Epithelial cell of esophagus (primary cell): ENCODE data around the gene NADK.

Source experiments
- DNase-seq: peaks from one replicate; pipeline ENCODE4 v3.0.0; 2010; ENCODE audit warnings: low read depth
- H3K4me3 ChIP-seq: 2 replicates; pipeline ENCODE4 v1.5.1; 2011; ENCODE audit warnings: mild to moderate bottlenecking, low read length, control low read depth
- TF ChIP-seq, protein P1 (sequence below): IDR thresholded peaks from 2 replicates; pipeline ENCODE4 v1.5.1; 2011; ENCODE audit warnings: low read depth, mild to moderate bottlenecking, low read length, control low read depth, inconsistent platforms; ENCODE audit not compliant: insufficient read depth; ENCODE audit errors: missing control alignments

NADK gene

DNA sequence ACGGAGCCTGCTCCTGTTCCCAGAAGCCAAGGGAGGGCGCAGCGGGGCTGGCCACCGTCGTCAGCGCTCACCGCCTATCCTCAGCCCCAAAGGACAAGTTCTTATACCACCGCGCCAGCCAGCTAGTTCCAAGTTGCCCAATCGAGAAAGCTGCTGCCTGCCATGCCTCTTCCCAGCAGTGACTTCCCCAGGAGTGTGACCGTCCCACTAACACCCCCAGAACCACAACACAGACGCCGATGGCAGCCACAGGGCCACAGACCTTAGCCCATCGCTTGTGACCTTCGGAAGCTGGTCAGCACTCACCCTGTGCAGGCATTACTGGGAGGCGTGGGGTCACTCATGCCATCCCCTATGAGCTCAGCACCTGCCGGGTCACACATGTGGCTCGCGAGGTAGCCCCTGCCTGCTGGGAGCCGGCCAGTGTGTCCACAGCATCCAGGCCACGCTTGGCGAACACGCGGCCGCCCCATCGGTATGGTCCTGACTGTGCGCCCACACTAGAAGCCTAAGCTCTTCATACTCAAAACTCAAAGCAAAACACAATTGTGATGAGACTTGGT lies 20.1 kb downstream of the NADK start:
- TF ChIP-seq, protein P1, sequence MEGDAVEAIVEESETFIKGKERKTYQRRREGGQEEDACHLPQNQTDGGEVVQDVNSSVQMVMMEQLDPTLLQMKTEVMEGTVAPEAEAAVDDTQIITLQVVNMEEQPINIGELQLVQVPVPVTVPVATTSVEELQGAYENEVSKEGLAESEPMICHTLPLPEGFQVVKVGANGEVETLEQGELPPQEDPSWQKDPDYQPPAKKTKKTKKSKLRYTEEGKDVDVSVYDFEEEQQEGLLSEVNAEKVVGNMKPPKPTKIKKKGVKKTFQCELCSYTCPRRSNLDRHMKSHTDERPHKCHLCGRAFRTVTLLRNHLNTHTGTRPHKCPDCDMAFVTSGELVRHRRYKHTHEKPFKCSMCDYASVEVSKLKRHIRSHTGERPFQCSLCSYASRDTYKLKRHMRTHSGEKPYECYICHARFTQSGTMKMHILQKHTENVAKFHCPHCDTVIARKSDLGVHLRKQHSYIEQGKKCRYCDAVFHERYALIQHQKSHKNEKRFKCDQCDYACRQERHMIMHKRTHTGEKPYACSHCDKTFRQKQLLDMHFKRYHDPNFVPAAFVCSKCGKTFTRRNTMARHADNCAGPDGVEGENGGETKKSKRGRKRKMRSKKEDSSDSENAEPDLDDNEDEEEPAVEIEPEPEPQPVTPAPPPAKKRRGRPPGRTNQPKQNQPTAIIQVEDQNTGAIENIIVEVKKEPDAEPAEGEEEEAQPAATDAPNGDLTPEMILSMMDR = no peak
- H3K4me3 ChIP-seq = no peak overlapping the region
- DNase-seq = no peak

DNA sequence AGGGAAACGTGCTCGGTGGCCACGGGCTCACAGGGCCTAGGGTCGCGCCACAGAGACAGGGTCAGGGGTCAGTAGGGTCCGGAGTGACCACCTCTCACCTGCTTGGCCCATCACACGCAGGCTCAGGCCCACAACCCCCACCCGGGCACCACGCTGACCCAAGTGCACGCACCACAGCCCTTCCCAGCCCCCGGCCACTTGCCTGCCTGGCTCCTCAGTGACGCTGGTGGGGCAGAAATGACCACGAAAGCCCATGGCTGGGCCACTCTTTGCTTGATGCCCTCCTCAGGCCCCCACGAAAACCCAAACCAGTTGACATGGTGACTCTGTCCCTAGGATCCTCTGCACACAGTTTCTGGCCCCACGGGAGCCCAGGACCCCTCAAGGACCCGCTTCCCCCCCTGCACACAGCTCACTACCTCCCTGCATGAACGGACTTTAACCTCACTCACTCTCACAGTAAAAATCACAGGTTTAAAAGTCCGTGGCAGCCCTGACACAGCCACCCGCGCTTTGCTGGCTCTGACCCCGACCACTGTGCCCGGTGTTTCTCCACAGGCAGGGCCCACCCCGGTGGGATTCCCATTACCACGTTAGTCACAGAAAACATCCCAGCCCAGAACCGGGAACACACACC lies 20.7 kb downstream of the NADK start:
- no peak overlapping the region for H3K4me3 ChIP-seq
- no peak for DNase-seq
- TF ChIP-seq, protein P1 = no peak

DNA sequence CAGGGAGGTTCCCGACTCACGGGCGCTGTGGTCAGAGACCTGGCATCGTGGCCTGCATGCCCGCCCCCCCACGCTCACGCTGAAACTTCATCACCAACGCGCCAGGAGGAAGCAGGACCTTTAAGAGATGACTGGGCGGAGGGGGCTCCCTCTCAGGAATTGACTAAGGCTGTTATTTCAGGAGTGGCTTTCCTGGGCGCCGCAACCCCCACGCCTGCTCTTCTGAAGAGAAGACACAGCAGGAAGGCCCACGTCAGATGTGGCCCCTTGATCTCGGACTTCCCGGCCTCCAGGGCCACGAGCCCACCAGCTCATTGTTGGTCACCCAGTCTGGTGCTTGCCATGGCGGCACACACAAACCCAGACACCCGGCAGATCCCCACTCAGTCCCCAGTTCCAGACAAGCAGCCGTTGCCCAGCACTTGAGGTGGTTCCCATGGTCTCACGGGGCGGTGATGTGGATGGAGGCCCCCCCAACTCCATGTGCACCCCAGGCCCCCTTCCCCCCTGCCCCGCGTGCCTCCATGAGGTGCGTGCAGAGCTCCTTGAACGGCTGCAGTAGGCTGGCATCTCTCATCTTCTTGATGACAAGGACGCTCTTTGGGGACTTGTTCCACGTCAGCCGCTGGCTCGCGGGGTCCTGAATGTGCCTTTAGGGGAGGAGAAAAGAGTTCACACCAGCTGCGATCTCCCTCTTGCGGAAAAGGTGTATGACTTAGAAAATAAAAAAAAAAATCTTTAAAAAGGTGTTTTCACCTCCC lies 21.4 kb downstream of the NADK start:
- TF ChIP-seq, protein P1 = no peak
- no peak for DNase-seq
- H3K4me3 ChIP-seq = no peak overlapping the region

DNA sequence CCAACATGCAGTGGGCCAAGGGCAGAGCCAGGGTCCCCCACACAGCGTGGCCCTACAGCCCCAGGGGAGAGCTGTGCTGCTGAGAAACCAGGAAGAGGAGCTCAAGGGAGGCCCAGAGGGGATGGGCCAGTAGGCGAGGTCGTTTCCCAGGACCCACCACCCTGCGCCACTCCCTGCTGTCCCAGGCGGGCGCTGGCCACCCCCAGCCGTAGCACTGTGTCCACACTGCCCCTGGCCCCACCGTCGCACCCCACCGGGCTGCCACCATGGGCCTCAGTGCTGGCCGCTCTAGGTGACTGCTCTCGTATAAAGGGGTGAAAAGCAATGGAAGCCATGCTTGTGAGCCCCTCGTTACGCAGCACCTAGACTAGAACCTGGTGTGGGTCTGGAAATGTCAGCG lies 22.4 kb downstream of the NADK start:
- no peak for DNase-seq
- TF ChIP-seq, protein P1 = no peak
- no peak overlapping the region for H3K4me3 ChIP-seq

DNA sequence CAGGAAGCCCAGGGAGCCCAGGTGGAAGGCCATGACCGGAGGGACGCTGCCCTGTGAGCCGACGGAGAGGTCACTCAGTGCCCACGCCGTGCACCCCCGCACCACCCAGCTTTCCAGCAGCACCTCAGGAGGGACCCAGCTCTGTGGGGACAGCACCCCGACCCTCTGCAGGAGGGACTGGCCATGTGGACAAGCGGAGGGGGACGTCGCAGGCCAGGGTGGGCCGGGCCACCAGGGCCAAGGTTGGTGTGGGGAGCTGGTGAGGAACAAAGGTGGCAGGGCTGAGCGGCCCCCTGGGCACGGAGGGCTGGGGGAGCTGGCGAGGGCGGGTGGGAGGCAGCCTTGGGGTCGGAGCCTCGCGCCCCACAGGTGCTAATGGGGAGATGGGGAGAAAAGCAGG lies 22.8 kb downstream of the NADK start:
- DNase-seq = no peak
- TF ChIP-seq, protein P1 = no peak
- no peak overlapping the region for H3K4me3 ChIP-seq

DNA sequence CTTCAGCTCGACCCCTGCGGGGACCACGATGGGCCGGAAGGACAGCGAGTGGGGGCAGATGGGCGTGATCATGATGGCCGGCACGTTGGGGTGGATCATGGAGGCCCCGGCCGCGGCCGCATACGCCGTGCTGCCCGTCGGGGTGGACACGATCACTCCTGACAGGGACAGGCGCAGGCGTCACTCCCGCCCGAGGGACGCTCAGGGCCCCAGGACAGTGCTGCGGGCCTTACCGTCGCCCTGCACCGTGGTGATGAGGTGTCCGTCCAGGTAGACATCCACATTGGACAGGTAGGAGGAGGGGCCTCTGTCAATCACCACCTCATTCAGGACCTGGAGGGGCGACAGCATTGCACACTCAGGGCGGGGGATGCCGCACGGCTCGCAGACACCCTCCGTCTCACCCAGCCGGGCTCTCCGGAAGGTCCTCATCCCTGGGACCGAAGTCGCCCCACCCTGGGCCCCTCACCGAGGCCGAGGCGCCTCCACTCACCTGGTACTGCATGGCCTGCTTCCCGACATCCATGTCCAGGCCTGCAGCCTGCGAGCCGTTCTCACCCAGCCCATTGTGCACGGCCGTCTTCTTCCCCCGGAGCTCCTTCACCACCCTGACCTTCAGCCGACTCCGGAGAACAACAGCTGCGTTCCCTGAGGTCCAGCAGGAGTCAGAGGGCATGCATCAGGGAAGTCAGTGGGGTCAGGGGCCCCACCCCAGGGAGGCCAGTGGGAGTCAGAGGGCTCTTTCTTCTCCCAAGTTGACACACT lies 24.0 kb downstream of the NADK start:
- TF ChIP-seq, protein P1 = no peak
- no peak for DNase-seq
- no peak overlapping the region for H3K4me3 ChIP-seq
